ENCODE results near the gene MAU2.

The MAU2 gene

DNA sequence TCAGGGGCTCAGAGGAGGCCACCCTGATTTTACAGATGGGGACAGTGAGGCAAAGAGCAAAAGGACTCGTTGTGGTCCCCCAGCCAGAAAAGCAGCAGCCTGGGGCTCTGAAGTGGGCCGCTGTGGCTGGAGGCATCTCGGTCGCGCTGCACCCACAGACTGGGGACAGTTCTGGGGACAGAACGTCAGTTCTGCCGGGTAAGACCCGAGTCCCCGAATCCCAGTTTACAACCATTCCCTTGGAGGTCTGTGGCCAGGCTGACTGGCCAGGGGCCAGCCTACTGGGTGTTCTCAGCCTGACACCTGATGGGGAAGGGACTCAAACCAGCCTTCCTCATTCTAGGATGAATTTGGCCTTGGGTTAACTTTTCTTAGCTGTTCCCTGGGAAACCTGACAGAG is 14.4 kb upstream of the MAU2 start:
- DNase-seq, result no peak

DNA sequence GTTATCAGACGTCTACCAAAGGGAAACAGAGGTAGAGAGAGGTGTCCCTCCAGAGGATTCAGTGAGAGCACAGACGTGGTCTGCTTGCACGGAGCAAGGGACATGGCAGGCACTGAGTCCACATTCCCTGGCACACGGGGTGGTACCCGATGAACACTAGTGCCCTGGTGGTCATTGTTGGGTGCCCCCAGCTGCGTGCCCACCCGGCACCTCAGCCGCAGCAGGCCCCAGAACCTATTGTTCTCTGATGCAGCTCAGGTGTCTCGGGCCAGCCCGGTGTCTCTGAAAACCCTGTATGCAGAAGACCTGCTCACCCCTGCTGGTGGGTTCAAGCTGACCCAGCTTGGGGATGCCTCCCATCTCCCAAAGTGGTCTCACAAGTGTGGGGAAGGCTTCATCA is 12.3 kb upstream of the MAU2 start:
- DNase-seq, result no peak

DNA sequence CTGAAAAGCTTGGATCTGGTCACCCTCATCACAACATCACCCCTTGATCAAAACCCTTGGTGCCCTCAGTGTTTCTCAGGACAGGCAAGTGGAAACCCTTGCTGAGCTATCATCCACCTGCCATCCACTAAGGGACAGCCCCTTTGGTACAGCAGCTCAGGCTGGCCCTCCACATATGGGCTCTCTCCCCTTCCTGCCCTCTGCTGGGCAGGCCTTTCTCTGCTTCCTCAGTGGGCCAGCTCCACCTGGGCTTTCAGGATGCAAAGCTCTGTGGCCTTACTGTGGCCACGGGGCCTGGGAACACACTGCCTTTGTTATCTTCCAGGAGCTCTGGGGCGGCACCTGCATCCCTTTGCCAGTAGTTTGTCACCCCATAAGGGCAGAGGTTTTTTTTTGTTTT is 5.2 kb upstream of the MAU2 start:
- no peak for DNase-seq

DNA sequence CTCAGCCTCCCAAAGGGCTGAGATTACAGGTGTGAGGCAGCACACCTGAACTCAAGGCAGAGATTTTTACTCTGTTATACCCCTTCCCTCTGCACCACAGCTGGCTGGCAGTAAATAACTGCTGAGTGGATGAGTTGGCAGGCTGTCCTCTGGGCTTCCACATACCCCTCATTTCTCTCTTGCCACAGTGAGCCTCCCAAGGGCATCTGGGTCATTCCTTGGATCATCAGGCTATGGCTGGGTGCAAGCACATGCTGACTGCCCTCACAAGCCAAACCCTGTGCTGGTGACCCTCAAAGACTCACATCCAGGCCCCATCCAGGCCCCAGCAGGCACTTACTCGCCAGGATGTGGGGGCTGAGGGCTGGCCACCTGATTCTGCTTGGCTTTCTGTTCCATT is 4.5 kb upstream of the MAU2 start:
- no peak for DNase-seq

DNA sequence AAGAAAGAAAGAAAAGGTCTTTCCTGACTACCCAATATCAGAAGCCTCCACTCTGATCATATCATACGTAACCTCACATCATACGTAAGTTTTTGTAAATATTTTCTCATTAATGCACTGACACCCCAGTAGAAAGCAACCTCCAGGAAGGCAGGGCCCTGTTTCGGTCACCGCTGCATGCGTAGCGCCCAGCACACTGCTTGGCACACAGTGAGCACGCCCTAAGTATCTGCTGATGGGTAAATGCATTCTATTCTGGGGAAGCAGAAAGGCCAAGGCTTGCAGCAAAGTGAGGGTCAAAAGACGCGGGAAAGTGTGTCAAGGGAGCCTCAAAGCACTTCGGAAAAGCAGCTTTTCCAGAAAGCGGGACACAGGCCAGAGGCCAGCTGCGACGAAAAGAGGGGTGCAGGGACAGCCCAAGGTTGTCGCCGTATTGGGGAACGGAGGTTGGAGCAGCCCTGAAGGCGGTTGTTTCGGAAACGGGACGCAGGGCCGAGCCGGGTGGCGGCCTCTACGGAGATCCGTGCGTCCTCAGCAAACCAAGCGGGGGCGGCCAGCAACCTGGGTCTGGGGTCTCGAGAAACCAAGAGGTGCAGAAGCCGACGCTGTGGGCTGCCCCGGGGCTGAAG is 783 bp upstream of the MAU2 start:
- no peak for DNase-seq

DNA sequence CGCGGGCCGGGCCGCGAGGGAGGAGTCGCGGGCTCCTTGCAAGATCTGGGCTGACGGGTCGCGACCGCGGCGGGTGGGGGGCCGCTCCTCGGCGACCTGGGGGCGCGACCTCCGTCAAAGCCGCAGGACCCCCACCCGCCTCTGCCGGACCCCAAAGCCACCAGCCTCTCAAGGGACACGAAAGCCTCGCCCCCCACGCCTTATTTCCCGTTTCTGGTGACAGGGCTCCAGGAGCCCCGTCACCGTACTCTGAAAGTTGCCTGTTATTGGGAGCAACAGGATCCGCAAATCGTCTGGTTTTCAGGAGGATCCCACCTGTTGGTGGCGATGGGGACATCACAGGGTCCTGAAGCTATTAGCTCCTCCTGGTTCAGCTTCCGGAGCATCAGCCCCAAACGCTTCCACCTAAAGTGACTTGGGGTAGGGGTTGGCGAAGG is 530 bp downstream of the MAU2 start:
- no peak for DNase-seq

DNA sequence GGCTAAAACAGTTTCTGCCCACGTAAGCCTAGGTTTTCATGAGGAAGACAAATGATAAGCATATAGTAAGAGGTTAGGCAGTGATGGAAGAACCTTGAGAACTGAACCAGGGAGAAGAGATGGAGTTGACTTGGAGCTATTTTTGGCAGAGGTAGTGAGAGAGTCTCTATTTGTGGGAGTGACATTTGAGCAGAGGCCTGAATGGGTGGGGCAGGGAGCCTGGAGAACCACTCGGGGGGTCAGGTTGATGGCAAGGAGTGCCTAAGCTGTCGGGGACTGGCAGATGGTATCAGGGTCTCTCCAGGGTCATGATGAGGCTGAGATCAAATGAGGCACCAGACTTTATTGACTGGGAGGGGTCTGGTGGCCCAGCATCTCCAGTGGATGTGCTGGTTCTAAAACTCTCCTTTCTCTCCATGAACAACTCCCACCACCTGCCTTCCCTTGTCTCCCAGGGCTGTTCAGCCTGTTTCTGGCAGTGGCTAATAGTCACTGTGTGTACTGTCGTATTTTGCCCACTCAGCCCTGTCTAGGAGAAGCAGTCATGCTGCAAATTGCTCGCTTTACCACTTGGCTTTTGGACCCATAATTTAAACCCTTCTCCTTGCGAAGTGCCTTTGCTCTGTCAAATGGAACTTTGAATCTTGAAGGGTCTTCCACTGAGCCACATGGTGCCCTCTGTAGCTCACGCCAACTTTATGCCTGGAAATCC is 3.6 kb downstream of the MAU2 start:
- DNase-seq, result no peak

DNA sequence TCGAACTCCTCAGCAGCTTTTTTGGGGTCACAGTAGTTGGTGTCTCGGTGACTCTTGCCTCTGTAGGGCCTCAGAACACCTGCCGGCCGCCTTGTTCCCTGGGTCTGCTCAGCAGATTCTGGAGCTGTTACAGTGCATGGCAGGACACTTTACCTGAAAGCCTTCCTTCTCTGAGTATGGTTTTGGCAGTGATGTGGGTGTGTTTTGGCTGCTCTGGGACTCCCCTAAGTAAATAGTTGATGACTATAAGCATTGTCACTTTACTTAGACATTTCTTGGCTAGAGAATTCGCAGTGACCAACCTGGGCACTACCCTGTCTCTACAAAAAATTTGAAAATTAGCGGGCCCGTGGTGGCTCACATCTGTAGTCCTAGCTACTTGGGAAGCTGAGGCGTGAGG is 7.0 kb downstream of the MAU2 start:
- no peak for DNase-seq

DNA sequence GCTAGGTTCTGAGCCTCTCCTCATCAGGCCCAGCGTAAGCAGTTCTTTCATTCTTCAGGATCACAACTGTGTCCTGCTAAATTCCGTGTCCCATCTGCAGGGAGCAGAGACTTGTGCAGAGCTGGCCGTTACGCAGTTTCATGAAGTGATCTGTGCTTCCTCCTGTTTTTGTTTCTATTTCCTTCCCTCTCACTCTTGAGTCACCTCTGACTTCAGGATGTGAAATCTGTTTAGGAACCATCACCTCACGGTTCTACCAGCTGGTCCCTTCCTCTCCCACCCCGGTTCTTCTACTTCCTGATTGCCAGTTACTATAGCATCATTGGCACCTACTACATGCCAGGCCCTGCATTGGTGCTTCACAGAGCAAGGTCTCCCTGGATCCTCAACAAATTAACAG is 8.5 kb downstream of the MAU2 start:
- no peak for DNase-seq

DNA sequence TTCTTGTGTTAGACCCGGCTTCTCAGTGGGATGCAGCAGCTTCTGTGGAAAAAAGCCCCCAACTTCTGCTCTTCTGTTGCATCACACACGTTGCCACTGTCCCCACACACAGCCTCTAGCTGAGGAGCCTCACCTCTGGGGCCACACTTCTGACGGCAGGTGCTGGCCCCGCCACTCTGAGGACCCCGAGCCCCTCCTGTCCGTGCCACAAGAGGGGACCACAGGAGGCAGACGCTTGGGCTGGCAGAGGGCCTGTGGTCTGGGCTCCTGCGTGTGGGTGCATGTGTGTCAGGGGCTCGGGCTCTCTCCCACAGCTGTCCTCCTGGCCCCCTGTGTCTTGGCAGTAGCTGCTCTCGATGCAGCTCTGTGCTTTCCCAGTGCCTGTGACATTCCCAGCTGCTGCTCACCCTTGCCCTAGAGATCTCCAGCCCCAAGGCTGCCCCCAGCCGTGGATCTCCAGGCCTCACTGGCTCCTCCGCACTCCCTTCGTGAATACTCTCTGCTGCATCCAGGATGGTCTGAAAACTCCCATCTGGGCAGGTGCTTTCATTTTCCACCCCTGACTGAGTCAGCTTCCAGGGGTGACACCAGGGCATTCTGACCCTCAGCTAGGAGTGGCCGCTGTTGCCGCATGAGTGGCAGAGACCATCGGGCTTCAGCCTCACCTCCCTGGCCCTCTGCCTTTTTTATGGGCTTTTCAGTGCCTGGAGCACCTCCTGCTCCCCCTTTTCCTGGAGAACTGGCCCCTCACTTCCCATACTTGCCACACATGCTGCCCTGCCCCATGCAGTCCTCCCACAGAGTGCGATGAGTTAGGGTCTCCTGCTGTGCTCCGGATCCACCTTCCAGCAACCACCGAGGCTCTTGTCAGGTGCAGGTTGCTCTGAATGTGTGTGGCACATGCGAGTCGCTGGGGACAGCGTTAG is 13.7 kb downstream of the MAU2 start:
- DNase-seq, result no peak

DNA sequence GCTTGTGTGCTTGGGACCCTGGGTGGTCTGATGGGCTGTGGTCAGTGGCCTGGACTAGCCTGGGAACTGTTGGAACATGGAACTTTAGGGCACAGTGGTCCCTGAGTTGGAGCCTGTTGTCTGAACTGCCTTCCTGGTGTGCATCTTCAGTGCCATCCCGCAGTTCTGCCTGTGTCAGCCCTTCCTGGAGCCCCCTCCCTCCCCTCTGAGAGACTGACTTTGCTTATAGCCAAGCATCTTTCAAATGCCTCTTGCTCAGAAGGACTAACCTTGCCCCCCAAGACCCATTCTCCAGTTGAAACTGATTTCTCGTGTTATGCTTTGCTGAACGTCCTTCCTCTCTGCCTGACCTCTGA is 14.3 kb downstream of the MAU2 start:
- no peak for DNase-seq

DNA sequence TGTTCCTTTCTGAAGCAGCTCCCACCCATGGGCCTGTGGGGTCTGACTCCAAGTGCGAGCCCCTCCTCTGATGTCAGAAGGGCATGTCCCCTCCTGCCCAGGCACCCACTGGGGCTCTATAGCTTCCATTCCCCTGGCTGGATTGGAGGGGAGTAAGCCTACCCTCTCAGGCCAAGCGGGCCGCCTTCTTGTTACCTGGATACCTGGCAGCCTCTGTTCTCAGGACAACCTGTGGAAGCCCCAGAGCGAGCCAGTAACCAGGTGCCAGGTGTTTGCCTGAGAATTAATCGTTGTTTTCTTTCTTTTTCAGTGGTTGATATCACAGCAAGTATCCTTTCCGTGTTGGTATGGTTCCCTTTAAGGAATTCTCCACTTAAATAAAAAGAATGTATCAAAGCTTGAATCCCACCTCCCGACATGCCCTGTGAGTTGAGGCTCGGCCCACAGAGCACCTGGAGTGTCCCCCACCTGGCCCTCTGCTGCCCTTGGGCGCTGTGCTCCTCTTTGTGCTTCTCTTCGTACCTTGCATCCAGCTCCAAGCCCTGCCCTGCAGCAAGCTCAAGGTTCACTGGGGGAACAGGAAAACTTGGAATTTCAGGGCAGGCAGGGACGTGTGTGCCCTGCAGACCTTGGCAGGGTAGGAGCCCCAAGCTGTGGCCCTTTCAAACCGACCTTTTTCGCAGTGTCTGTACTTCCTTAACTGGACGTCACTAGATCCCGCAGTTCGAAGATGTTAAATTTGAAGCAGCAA is 15.0 kb downstream of the MAU2 start:
- no peak for DNase-seq

DNA sequence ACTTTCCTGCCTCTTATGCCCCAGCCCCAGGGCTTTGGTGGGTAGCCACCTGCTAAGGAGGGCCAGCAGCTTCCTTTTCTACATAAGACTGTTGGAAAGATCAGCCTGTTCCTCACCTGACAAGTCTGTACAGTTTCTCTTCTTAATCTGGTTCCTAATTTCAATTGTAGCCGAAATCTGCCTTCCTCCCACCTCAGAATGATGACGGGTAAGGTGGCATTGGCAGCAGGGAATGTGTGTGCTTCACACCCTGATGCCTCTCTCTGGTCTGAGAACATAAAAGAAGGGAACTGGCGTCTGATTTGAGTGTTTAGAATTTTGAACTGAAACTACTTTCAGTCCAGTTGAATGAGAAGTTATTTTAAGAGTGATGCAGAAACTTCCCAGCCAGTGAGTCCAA is 16.0 kb downstream of the MAU2 start:
- DNase-seq, result no peak

DNA sequence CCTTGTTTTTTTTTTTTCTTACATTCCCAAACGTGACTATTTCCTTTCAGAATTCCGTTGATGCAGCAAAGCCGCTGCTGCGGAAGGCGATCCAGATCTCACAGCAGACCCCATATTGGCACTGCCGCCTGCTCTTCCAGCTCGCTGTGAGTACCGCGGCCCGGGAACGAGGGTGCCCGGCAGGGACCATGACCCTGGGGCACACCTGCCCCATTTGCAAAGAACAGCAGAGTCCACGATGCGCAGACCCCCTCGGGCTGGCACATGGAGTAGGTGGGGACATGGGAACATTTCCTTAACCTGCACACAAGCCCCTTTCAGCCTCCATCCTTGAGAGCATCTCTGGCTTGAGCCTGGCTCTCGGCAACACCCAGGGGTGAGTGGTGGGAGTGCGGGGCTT is 16.5 kb downstream of the MAU2 start:
- DNase-seq, result no peak

DNA sequence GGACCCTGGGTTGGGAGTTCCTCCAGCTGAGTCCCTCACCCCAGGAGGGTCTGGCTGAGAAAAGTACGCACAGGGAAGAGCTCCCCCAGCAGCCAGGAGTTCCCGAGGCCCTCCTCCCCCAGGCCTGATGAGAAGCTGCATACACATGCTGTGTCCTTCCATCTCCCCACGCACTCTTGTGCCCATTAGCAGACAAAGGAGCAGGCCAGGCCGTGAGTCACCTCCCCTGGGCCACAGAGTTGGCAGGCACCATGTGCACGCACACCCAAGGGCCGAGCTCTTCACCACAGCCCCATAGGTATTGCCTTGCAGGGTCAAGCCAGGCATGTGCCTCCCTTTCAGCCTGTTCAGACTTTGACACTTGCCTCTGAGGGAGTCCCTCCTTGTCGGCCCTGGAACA is 17.5 kb downstream of the MAU2 start:
- DNase-seq, result no peak

DNA sequence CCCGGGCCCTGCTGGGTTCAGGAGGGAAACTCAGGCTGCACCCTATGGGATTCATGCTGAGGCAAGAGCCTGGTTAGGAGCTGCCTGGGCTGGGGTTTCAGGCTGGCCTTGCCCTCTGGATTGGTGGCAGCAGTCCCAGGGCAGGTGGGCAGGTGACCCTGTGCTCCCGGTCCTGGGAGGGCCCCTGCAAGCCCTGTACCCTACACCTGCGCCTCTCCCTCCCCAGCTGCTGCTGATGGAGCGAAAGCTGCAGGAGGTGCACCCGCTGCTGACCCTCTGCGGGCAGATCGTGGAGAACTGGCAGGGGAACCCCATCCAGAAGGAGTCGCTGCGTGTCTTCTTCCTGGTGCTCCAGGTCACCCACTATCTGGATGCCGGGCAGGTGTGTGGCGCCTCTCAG is 20.4 kb downstream of the MAU2 start:
- DNase-seq, result no peak

DNA sequence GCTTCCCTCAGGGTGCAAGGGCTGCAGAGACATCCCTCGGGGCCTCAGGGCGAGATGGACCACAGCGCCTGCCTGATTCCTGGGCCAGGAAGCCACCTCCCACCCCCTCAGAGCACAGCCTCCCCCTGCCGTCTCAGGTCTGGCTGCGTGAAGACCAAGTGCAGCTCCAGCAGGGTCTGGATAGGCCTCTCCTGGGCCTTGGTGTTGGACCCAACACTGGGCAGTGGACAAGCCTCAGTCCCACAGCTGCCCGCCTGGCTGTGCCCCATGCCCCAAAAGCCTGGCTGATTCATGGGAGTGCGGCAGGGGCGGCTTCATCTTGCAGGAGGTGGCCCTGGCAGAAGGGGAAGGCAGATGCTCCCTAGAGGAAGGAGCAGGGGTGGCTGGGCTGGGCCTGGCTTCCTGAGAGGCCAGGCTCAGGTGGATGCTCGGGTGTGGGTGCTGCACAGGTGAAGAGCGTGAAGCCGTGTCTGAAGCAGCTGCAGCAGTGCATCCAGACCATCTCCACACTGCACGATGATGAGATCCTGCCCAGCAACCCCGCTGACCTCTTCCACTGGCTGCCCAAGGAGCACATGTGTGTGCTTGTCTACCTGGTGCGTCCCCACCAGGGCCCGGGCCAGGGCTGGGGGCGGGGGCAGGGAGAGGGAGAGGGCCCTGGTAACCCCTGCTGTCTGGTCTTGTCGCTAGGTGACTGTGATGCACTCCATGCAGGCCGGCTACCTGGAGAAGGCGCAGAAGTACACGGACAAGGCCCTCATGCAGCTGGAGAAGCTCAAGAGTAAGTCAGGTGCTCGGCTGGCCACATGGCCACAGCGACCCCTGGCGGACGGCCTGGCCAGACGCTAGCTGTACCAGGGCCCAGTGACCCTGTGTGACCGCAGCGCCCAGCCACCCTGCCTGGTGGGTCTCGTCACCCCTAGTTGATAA is 21.7 kb downstream of the MAU2 start:
- DNase-seq, result peak; percentile 40

DNA sequence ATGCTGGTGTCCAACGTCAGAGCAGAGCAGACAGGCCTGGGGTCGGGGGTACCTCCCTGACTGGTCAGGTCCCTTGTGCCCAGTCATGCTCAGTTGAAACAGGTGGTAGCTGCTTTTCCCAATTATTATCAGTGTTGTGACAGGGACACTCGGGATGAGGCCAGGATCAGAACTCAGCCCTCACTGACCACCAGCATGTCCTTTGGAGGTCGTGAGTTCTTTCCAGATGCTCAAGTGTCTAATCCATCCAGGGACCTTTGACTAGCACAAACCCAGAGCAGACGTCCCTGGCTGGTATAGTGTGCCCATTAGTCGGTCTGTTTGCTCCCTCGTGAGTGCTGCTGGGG is 22.4 kb downstream of the MAU2 start:
- DNase-seq, result no peak

DNA sequence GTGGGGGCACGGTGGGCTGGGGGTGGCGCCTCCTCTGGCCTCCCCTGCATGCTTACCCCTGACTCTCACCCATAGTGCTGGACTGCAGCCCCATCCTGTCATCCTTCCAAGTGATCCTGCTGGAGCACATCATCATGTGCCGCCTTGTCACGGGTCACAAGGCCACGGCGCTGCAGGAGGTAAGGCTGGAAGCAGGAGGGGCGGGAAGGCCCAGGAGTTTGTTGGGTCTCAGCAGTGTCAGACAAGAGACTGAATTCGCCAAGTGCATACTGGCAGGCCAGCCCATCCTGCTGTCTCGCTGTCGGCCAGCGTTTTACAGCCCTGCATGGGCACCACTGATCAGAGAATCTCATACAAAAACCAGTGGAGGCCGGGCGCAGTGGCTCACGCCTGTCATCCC is 23.1 kb downstream of the MAU2 start:
- no peak for DNase-seq

DNA sequence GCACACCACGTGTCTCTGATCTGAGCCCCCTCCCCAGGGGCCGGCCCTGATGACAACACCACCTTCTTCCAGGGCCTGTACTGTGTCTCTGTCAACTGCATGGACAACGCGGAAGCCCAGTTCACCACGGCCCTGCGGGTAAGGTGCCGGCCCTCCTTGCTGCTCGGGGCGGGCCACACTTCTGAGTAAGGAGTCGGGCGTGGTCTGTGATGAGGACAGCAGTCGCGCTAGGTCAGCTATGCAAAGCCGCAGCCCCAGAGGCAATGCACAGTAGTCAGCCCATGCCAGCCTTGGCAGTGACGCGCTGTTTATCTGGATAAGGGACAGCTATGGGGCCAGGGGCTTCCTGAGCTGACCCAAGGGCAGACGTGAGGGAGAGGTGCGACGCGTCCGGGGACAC is 24.6 kb downstream of the MAU2 start:
- DNase-seq, result no peak

DNA sequence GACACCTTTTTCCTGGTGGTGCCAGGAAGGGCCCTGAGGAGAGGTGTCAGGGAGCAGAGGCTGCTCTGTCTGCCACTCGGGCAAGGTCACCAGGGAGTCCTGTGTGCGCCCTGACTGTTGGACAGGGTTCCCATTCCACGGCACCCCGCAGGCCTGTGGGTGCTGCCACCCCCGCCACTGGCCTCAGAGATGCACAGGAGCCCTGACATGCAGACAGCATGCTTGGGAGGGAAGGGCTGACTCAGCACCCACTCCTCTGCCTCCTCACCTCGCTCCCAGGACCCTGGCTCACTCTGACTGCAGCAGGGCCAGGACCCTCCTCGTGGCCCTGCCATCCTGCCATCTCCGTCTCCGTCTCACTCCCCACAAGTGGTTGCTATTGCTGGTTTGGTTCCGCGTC is 25.3 kb downstream of the MAU2 start:
- DNase-seq, result no peak

DNA sequence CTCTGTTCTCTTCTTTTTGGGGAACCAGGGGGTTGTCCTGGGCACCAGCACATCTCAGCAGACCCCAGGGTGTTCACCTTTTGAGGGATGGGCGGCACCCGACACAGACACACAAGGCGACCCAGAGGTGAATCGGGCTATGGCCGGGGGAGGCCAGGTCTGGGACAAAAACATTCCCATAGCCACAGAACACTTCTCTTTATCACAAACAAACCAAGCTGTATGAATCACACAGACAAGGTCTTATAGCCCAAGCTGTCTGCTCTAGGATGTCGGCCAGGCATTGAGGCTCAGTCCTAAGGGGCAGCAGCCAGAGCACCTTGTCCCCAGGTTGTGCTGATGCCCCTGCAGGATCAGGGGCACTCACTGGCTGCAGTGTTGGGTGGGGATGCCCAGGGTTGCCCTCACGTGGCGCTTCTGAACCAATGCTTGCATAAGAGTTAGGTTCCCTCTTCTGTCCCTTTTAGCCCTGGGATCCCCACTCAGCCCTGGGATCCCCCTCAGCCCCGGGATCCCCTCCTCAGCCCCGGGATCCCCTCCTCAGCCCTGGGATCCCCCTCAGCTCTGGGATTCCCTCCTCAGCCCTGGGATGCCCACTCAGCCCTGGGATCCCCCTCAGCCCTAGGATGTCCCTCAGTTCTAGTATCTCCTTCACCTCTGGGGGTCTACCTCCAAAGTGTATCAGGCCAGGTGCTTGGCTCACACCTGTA is 26.9 kb downstream of the MAU2 start:
- DNase-seq, result no peak
